Measurements from ENCODE around the gene ACSM6.
A peak's percentile ranks its signal among the peaks of the same experiment; 100 is the strongest.
"Not testable (repeated sequence)": the region's sequence is repeated elsewhere in the genome, so short reads cannot be mapped to it uniquely, and the experiment has no call there.

The ACSM6 gene

DNA sequence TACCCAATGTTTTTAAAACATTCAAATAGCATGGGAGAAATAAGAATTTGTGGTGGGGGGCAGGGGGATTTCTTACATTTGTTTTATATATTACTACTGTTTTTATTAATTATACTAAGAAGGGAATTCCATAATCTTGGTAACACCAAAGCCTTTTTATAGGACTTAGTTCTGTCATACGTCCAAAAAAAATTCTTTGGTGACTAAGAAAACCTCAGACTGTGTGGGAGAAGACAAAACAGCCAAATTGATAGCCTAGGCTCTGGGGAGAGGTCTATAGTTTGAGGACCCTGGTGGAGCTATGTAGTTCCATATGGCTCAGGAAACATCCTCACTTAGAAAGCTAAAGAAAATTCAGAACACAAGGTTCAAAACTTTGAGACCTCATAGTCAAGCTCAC lies 23.4 kb downstream of the ACSM6 start:
- DNase-seq (ENCODE audit: low spot score): no peak

DNA sequence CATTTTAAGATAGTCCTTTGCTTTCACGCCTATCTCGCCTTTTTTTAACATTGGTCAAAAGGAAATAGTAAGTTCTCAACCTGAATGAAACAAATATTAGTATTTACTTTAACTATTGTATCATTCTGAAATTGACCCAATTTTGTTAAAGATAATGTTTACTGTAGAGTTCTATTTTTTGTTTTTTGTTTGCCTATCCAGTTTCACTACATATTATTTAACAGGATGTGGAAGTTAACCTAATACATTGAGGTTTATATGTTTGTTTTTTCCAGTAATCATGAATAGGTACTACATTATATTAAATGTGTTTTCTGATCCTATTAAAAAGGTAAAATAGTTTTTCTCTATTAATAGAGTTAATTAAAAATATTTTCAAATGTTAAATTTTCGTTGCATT lies 26.5 kb downstream of the ACSM6 start:
- DNase-seq (ENCODE audit: low spot score): no peak

DNA sequence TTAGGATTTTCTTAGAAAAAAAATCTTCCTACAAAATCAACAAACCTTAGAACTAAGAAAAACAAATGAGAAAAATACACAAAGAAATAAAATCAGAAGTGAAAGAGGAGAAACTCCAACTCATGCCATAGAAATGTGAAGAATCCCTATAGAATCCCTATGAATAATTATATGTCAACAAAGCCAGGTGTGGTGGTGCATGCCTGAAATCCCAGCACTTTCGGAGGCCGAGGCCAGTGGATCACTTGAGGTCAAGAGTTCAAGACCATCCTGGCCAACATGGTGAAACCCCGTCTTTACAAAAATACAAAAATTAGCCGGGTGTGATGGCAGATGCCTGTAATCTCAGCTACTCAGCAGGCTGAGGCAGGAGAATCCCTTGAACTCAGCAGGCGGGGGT lies 27.1 kb downstream of the ACSM6 start:
- DNase-seq (ENCODE audit: low spot score): no peak

DNA sequence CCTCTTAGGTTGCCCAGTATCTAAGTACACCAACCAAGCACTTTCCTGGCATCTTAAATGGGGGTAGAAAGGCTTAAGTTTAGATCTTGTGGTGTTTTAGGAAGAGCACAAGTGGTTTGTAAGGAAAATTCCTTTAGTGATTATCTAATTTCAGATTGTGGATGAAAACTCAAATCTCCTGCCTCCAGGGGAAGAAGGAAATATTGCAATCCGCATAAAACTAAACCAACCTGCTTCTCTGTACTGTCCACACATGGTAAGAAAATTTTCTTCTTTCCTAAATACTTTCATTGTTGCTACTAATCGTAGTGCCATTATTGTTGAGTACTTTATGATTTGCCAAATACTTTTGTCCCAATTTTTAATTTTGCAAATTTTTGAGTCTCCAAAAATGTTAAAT lies 31.1 kb downstream of the ACSM6 start:
- DNase-seq (ENCODE audit: low spot score): no peak

DNA sequence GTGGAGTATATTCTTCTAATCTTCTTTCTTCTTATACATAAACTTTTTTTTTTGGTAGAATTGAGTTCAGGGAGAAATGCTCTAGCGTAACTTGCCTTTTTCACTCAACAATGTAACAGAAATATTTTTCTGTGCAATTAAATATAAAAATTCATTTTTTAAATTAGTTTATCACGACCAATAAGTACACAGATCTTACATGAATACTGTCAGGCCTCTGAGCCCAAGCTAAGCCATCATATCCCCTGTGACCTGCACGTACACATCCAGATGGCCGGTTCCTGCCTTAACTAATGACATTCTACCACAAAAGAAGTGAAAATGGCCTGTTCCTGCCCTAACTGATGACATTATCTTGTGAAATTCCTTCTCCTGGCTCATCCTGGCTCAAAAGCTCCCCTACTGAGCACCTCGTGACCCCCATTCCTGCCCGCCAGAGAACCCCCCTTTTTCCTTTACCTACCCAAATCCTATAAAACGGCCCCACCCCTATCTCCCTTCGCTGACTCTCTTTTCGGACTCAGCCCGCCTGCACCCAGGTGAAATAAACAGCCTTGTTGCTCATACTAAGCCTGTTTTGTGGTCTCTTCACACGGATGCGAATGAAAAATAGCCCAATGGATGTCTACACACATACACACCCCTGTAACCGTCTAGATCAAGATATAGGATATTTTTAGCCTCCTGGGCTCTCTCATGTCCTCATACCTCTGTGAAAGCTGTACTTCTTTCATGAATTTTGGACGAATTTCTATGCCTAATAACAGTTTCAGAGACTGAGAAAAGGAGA lies 35.1 kb downstream of the ACSM6 start:
- not testable (repeated sequence) for DNase-seq (ENCODE audit: low spot score)

DNA sequence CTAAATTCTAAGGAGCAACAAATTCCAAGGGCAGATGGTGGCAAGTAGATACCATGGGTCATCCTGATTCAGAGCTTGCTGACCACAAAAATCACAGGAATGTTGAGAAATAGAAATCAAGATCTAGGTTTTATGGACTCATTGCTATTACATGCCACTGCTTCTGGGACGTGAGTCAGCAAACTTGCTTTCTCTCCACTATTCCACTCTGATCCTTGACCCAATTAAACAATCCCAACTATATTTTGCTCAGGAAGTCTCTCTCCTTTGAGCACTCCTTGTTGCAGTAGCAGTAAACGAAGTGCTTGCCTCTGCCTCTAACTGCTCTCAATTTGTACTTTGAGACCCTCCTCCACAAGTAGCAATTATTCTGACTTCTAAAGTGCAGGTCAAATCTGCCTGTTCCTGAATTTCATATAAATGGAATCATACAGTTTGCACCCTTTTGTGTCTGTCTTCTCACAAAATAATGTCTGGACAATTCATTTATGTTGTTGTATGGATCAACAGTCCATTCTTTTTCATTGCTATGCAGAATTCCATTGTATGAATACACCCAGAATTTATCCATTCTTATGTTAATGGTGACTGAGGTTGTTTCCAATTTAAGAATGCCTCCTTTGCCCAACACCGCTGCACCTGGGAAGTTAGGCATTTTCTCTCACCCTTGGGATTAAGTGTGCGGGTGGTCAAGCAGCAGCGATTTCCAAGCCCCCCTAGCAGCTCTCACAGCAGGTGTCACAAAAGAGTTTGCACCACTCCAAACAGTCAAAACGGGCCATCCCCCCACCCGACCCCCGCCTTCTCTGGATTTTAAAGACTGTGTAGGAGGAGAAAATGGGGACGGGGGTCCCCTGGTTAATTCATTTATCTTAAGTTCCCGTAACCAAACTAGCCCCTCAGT lies 35.9 kb downstream of the ACSM6 start:
- DNase-seq (ENCODE audit: low spot score): no peak

DNA sequence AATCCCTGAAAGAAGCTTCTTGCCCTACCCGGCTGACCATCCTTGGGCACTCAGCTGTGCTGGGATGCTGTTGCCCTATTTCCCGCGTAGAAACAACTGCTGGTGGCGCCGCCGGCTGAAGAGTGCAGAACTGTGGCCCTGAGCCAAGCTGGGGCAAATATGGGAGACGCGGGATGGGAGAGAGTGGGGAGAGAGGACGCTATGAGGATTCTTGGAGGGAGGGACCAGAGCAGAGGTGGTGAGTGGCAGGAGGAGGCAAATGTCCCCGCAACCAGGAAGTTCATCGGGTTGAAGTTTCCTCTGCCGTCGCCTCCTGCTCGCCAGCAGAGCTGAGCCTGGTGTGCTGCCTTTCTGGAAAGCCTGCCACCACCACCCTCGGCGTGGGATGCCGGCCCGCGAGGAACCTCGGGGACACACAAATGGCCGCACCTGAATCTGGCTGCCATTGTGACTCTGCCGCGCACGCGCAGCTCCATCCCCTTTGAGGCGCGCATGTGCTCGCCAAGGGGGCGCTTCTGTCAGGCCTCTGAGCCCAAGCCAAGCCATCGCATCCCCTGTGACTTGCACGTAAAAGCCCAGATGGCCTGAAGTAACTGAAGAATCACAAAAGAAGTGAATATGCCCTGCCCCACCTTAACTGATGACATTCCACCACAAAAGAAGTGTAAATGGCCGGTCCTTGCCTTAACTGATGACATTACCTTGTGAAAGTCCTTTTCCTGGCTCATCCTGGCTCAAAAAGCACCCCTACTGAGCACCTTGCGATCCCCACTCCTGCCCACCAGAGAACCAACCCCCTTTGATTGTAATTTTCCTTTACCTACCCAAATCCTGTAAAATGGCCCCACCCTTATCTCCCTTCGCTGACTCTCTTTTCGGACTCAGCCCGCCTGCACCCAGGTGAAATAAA lies 36.9 kb downstream of the ACSM6 start:
- not testable (repeated sequence) for DNase-seq (ENCODE audit: low spot score)

DNA sequence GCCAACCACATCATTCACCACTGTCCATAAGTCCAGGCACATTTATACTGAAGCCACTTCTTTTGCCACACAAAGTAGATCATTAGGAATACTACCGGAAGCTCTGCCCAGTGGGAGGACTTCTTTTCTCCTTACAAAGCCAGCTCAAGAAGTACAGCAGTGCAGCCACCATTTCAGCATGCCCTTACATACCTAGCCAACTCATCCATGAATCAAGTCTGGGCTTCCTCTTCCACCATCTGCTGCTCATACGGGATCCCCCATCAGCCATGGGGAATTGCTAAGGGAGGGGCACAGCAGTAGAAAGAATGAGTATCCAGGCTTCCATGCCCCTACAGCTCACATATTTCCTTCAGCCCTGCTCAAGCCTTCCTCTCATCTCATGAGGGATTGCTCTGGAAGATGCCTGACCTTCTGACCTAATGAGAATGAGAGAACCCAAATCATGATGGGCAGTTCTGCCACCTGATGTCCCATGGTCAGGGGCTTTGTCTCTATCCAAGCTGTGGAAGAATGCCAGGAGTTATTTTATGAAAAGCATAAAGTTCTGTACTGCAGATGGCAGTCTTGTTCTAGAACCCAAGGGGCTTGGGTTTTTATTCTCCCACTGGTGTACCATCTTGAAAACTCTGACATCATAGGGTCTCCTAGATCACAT lies 39.5 kb downstream of the ACSM6 start:
- no peak for DNase-seq (ENCODE audit: low spot score)

DNA sequence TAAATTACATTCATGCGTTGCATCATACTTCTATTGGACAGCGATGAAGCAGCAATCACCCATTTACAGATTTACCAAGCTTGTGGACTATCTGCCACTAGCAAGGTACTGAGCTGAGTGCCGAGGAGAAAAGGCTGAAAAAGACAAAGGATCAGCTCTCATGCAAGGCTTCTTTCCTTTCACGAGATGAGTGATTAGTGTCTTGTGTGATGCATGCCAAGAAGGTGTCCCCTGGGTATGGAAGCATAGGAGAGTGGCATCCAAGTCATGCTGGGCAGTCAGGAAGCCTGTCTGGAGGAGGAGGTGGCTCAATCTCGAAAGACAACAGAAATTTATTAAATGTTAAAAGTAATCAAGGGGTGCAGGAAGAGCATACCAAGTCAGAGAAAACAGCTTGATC lies 40.9 kb downstream of the ACSM6 start:
- DNase-seq (ENCODE audit: low spot score): no peak

DNA sequence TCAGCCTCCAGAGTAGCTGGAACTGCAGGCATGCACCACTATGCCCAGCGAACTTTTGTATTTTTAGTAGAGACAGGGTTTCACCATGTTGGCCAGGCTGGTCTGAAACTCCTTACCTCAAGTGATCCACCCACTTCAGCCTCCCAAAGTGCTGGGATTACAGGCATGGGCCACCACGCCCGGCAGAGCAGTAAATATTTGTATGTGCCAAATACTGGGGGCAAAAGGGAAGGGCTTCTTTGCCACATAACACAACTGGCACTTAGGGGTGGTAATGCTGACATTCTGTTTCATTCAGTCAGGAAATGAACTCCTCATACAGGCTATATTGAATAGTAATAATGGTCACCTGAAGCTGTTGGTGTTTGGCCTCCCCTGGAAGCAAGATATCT lies 41.6 kb downstream of the ACSM6 start:
- DNase-seq (ENCODE audit: low spot score): no peak

DNA sequence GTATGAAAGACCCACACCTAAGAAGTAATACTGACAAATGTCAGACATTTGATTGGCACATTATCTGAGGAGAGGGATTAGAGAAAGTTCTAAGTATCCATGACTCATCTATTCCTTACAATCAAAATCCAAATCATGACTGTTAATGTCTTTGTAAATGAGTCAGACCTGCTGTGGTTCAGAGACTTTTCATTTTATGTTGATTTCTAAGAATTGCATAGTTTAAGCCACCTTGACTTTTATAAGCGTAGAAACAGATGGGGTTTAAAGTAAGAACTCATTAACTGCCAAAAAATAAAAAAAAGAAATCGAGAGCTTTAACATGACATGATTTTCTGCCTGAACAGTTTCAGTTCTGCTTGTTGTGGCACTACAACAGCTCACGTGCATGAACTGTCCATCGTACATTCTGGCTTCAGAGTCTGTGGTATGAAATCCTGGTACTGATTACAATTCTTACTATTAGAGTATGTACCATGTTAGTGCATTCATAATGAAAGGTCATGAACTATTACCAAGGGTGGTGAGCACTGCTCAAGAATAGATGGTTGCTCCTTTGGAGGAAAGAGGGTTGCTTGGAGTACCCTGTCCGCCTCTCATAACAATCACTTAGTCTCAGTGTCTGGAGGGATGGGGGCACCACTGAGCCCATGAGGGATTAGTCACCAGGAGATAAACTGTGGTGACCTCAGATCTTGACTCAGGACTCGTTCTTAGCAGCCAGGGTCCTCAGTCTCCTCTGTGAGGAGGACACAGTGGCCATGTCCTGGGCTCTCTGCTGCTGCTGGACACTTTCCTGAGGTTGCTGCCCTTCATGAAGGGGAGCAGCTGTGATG lies 42.2 kb downstream of the ACSM6 start:
- DNase-seq (ENCODE audit: low spot score): peak; percentile 75

DNA sequence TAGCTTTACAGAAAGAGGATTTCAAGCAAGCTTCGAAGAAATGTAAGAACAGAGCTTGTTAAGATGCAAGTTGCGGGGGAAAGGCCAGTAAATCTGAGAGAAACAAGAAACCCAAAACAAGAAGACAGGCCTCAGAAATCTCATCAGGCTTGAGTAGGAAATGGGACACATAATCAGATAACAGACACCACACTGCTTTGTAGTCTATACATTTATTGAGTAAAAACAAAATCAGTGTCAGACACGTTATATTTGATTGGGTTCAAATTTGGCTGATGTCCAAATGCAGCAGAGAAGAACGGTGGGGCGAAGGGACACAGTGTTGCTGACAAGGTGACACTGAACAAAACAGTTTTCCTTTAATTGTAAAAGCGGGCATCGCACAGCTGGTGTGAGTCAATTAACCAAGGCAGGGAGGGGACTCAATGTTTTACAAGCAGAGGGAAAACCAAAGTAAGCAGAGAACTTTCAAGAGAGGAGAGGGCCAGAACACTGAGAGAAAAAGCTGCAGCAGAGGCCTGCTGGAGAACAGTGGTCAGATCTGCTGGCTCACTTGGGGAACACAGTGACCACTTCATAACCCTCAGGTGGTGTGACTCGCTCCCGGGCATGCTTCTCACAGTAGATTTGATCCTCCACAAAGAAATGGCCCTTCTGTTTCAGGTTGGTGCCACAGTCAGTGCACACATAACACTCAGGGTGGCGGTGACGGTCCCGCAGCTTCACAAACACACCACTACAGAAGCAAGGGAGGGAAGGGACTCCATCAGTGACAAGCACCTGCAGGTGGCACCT lies 43.5 kb downstream of the ACSM6 start:
- DNase-seq (ENCODE audit: low spot score): no peak

DNA sequence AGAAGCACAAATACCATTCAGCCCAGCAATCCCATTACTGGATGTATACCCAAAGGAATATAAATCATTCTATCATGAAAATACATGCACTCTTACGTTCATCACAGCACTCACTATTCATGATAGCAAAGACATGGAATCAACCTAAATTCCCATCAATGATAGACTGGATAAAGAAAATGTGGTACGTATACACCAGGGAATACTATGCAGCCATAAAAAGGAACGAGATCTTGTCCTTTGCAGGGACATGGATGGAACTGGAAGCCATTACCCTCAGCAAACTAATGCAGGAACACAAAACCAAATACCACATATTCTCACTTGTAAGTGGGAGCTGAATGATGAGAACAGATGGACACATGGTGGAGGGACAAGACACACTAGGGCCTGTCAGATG lies 46.1 kb downstream of the ACSM6 start:
- DNase-seq (ENCODE audit: low spot score): not testable (repeated sequence)

DNA sequence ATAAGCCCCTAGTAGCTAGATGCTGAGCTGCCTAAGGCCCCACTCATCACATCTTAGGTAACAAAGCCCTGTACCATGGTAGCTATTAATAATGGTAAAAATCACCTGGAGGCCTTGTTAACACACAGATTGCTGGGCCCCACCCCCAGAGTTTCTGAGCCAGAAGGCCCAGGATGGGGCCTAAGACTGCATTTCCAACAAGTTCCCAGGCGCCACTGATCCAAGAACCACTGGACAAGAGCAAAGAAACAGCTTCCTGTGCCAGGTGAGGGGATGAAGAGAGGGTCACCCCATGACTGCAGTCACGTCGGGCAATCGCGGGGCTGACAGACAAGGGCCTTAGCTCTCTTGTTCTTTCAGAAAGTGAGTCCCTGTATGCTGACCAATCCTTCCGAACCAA lies 46.8 kb downstream of the ACSM6 start:
- no peak for DNase-seq (ENCODE audit: low spot score)

DNA sequence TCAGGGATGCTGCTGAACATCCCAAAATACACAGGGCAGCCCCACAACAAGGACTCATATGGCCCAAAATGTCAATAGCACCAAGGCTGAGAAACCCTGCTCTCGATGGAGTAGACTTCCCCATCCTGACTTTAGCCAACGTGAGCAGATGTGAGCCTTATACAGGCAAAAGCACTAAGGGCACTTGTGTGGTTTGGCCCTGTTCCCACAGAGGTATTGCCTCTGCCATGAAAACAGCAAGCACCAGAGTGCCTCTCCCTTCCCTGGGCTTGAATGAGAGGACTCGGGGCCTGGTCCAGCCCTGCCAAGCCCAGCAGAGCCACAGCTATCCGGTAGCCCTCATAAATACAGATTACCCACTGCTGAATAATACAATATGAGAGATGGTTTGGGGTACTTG lies 47.5 kb downstream of the ACSM6 start:
- DNase-seq (ENCODE audit: low spot score): no peak

DNA sequence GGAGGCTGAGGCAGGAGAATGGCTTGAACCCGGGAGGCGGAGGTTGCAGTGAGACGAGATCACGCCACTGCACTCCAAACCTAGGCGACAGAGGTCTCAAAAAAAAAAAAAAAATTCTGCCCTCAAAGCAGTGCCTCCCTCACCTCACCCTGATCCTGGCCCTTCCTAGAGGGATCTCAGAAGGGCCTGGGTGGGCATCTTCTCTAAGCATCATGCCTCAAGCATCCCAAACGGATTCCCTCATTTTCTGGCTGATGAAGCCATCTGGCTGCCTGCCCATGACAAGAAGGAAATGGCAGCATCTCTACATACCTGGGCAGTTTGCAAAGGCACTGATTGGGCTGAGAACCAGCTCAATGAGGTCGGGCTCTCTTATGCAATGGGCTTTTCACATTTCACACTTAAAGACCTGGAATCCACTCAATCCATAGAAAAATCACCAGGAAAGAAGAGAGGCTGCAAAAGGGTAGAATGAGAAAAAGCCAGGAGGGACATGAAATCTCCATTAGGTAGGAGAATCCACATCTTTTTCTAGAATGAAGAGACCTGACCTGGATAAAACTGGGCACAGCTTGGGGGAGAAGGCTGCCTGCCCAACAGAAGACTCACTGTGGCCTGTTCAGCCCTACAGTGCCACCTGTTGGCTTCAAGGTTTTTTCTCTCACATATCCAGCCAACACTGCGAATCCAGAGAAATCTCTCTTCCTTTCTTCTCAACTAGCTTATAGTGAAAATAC lies 48.7 kb downstream of the ACSM6 start:
- peak; percentile 57 for DNase-seq (ENCODE audit: low spot score)

DNA sequence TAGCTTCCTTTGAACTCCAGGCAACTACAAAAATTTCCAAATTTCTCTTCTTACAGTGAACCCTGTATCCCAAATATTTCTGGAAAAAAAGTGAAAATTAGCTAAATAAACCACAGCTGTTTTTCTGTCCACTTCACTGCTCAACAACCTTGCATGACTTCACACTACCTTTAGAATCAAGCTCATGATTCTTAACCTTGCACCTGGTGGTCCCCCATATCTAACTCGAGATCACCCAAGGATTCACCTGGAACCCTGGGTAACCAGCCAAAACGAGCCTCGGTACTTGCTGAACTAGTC lies 49.2 kb downstream of the ACSM6 start:
- DNase-seq (ENCODE audit: low spot score): no peak

DNA sequence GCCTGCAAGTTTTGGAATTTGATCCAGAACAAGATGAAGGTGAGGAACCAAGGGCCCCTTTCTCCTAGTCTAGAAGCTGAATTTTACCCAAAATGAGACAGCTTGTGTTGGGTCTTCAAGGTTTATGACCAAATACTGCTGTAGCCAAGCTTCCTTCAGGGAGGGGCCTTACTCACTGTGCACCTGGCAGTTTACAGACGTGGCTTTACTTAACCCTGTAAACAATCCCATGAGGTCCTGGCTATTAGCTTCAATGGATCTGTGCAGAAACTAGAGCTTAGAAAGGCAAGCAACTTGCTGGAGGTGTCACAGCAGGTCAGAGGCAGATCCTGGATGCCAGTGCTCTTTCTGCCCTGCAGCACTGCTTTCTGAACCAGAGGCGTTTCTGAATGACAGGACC lies 50.1 kb downstream of the ACSM6 start:
- DNase-seq (ENCODE audit: low spot score): no peak

DNA sequence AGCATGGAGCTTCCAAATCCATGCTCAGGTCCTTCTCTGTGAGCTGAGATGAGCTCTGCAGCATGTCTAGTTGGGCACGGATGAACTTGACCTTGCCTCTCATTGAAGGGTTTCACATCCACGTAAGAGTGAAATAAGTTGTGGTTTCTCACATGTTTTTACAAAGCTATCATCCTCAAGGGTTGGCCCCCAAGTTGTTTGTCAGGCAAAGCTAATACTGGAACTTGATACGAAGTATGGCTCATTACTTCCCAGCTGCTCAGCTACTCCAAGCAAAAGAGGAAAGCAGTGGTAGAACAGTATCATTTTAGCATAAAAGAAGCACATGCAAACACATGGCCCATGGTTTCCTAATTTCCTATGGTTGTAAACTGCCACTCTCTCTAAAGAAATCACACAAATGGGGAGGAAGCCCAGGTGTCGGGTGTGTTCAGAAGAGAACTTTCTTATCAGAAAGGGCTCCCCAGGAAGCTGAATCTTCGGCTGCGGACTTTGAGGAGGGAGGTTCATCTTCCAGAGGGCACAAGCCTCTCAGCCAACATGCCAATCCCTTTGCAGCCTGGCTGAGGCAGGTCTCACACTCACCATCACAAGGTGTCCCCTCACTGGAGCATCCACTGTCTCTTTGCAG lies 51.5 kb downstream of the ACSM6 start:
- DNase-seq (ENCODE audit: low spot score): peak; percentile 71
